ENCODE measurements around the gene SH3BP2. TPM values are rescaled to one million over a fixed set of nuclear protein-coding genes. Genes with fewer than 3 reads are reported as not detected.

SH3BP2 gene
- total and polyA plus RNA-seq, 10 of the 15 experiments (the other 5 are each of a cell fraction or from before 2014, with no cell fraction given) = 1.1 to 61.8 (median 23.9) TPM

DNA sequence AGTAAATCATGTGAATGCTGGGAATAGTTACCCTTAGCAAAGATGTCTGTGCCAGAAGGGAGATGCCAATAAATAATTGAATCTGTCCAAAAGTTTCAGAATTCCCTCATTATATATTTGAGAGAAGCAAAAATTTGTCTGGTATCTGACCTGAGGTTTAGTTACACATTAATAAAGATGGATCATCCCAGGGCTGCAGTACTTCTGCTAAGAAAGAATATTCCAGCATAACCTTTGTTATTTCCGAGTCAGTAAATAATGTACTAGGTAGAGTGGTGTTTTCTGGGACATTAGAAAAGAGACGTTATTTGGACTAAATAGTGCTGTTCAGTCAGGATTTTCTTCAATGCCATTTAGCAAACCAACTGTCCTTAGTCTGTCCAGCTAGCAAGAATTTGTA lies 77.2 kb downstream of the SH3BP2 start:
- Histone ChIP-seq H3K9me3 (replicated peaks; ENCODE audit: control insufficient read depth, insufficient read depth, low read length) (no peaks in the 10 kb centered on the region), H4K20me1 (ENCODE audit: control insufficient read depth, insufficient read depth) (no peaks in the 10 kb centered on the region), H3K27me3 (replicated peaks in 1 of 2; ENCODE audit: control insufficient read depth in 2 of 2, insufficient read depth in 2 of 2, low read length in 1 of 2) (no peaks in the 10 kb centered on the region), H3K4me2 (ENCODE audit: control insufficient read depth, insufficient read depth) (no peak overlapping the region), H3K36me3 (ENCODE audit: control insufficient read depth in 2 of 2, insufficient read depth in 2 of 2, low read length in 1 of 2) (peaks cover 0 to 3% of the 10 kb centered on the region in 2 experiments; a peak in 1 of 4 replicates), H2AFZ (ENCODE audit: control insufficient read depth, low read depth, low read length) (no peak overlapping the region), H3K4me1 (ENCODE audit: control insufficient read depth, insufficient read depth, low read length) (no peaks in the 10 kb centered on the region), H3K79me2 (ENCODE audit: control insufficient read depth, insufficient read depth, low read length) (peaks cover 29% of the 10 kb centered on the region), H3K27ac (ENCODE audit: control insufficient read depth, insufficient read depth) (no peak overlapping the region), H3K4me3 (no peak overlapping the region), H3K9ac (ENCODE audit: control insufficient read depth, insufficient read depth, low read length) (no peak overlapping the region)
- no peak for ATAC-seq
- no TSS peak for BruUV-seq (replicated peaks)
- intact Hi-C loops (cut with micrococcal nuclease; ENCODE audit: unreplicated experiment) (no loop called here), in situ Hi-C loops (cut with MboI) (no loop called here)
- CTCF ChIA-PET = interaction anchor here (0.7 kb wide), 1 partner anchor 115 kb away, joined by 3 read pairs; no protein-coding TSS in a partner anchor
- POLR2A ChIA-PET = interaction anchor here (1.4 kb wide), 1 partner anchor 9 kb away, joined by 5 read pairs; no protein-coding TSS in a partner anchor
- SMC1A ChIA-PET (ENCODE audit: uncharacterized antibody, unreplicated experiment) = interaction anchor here (2.0 to 3.2 kb wide), 2 partner anchors 8 to 13 kb away, joined by 5 to 26 read pairs; no protein-coding TSS in a partner anchor
- RAD21 ChIA-PET (ENCODE audit: unreplicated experiment) = no interaction called here
- DNase-seq (ENCODE audit: low read depth, low spot score) = no peak
- FAIRE-seq = no peak
- WGBS (ENCODE audit: insufficient coverage, insufficient replicate concordance, low lambda C conversion rate, missing lambda C conversion rate) = 71% methylated on average over 2 of the region's 2 CpGs
- TF ChIP-seq FOXK2 (IDR thresholded peaks at IDR 0.05) = no peak
- TF ChIP-seq CHD2 (IDR thresholded peaks at IDR 0.05; ENCODE audit: borderline replicate concordance, low read depth, low read length) = no peak
- no peak for TF ChIP-seq NFIC (IDR thresholded peaks at IDR 0.05; ENCODE audit: low read depth, low read length)
- TF ChIP-seq BCL11A (IDR thresholded peaks at IDR 0.05; ENCODE audit: low read depth, low read length) = no peak
- no peak for TF ChIP-seq PAX8 (IDR thresholded peaks at IDR 0.05)
- no peak for TF ChIP-seq MYC (IDR thresholded peaks at IDR 0.05; ENCODE audit: insufficient read depth, insufficient read length, insufficient replicate concordance, low read length, severe bottlenecking)
- TF ChIP-seq RELA (IDR thresholded peaks at IDR 0.05; ENCODE audit: borderline replicate concordance, partially characterized antibody) = no peak
- TF ChIP-seq GABPA (IDR thresholded peaks at IDR 0.05; ENCODE audit: low read depth) = no peak
- no peak for TF ChIP-seq RAD21 (IDR thresholded peaks at IDR 0.05; ENCODE audit: insufficient read depth, low read depth, low read length)
- no peak for TF ChIP-seq NFXL1 (IDR thresholded peaks at IDR 0.05; ENCODE audit: borderline replicate concordance)
- no peak for TF ChIP-seq ZNF207 (IDR thresholded peaks at IDR 0.05; ENCODE audit: borderline replicate concordance)
- TF ChIP-seq CHD1 (IDR thresholded peaks at IDR 0.05; ENCODE audit: low read depth, low read length) = no peak
- TF ChIP-seq TAF1 (IDR thresholded peaks at IDR 0.05; ENCODE audit: borderline replicate concordance, low read depth, low read length) = no peak
- TF ChIP-seq ZNF24 (IDR thresholded peaks at IDR 0.05) = no peak
